Progenitor cell of endocrine pancreas (in vitro differentiated cells): Measurements from ENCODE around the gene NPFFR1. TPM values are rescaled to one million over a fixed set of nuclear protein-coding genes. Genes with fewer than 3 reads are reported as not detected.

Experiments
- DNase-seq: peaks from one replicate; pipeline ENCODE4 v3.0.0; 2021; ENCODE audit warnings: low spot score; ENCODE audit not compliant: unreplicated experiment
- H3K27ac Mint-ChIP-seq: 2 replicates; pipeline ENCODE4 v1.8.0; 2021; ENCODE audit warnings: mild to moderate bottlenecking, moderate library complexity, mixed read lengths
- H3K27me3 Mint-ChIP-seq: 2 replicates; pipeline ENCODE4 v1.8.0; 2021; ENCODE audit warnings: mixed read lengths
- H3K36me3 Mint-ChIP-seq: 2 replicates; pipeline ENCODE4 v1.8.0; 2022; ENCODE audit warnings: mixed read lengths; ENCODE audit not compliant: insufficient read depth
- H3K4me1 Mint-ChIP-seq: 2 replicates; pipeline ENCODE4 v1.8.0; 2021; ENCODE audit warnings: low read depth, mixed read lengths
- H3K4me3 Mint-ChIP-seq: 2 replicates; pipeline ENCODE4 v1.8.0; 2021; ENCODE audit warnings: low read depth, mild to moderate bottlenecking, moderate library complexity, mixed read lengths
- H3K9me3 Mint-ChIP-seq: 2 replicates; pipeline ENCODE4 v1.8.0; 2021; ENCODE audit warnings: low read depth, mixed read lengths
- CTCF ChIP-seq: fragments of 200-600 bp; sonication (generic); IDR thresholded peaks from one replicate; pipeline ENCODE4 v1.5.0; 2021; ENCODE audit warnings: antibody characterized with exemption, mild to moderate bottlenecking; ENCODE audit not compliant: unreplicated experiment
- total RNA-seq: library from RNA; stranded (reverse); gene quantifications from 2 replicates; pipeline ENCODE4 v1.2.1, GENCODE V29; 2021

The NPFFR1 gene
- total RNA-seq, 1 donor from 2014 or later = not detected

GRCh38 chr10:70308121-70309060 lies 24.6 kb upstream of the NPFFR1 start:
- Mint-ChIP-seq H3K4me1 (peaks cover 6% of the 10 kb centered on the region), H3K9me3 (no peaks in the 10 kb centered on the region), H3K27ac (no peak overlapping the region), H3K36me3 (no peaks in the 10 kb centered on the region), H3K4me3 (no peak overlapping the region), H3K27me3 (no peaks in the 10 kb centered on the region)
- no peak for TF ChIP-seq CTCF
- no peak for DNase-seq

GRCh38 chr10:70306886-70307520 lies 23.2 kb upstream of the NPFFR1 start:
- no peak for TF ChIP-seq CTCF
- peaks cover 5% of the 10 kb centered on the region for H3K4me1 Mint-ChIP-seq

GRCh38 chr10:70306181-70306705 lies 22.4 kb upstream of the NPFFR1 start:
- Mint-ChIP-seq H3K27ac (no peak overlapping the region), H3K36me3 (no peaks in the 10 kb centered on the region), H3K9me3 (no peaks in the 10 kb centered on the region), H3K27me3 (no peaks in the 10 kb centered on the region), H3K4me3 (no peak overlapping the region), H3K4me1 (no peaks in the 10 kb centered on the region)
- TF ChIP-seq CTCF = no peak
- no peak for DNase-seq

More at GRCh38 chr10:70306886-70307520, 23.2 kb upstream of the NPFFR1 start:
- Mint-ChIP-seq H3K9me3 (no peaks in the 10 kb centered on the region), H3K4me3 (no peak overlapping the region), H3K27ac (no peak overlapping the region), H3K36me3 (no peaks in the 10 kb centered on the region), H3K27me3 (no peaks in the 10 kb centered on the region)
- no peak for DNase-seq

GRCh38 chr10:70303730-70304129 lies 19.9 kb upstream of the NPFFR1 start:
- no peaks in the 10 kb centered on the region for H3K27me3 Mint-ChIP-seq
- TF ChIP-seq CTCF = no peak
- no peaks in the 10 kb centered on the region for H3K4me1 Mint-ChIP-seq
- H3K9me3 Mint-ChIP-seq = no peaks in the 10 kb centered on the region
- no peaks in the 10 kb centered on the region for H3K36me3 Mint-ChIP-seq
- H3K27ac Mint-ChIP-seq = no peak overlapping the region
- no peak overlapping the region for H3K4me3 Mint-ChIP-seq
- DNase-seq = no peak

- H3K27ac Mint-ChIP-seq = no peak overlapping the region
- H3K36me3 Mint-ChIP-seq = no peaks in the 10 kb centered on the region
- DNase-seq = no peak
- no peaks in the 10 kb centered on the region for H3K9me3 Mint-ChIP-seq
- H3K4me1 Mint-ChIP-seq = no peaks in the 10 kb centered on the region
- no peaks in the 10 kb centered on the region for H3K27me3 Mint-ChIP-seq
- no peak overlapping the region for H3K4me3 Mint-ChIP-seq
- TF ChIP-seq CTCF = no peak
Measured at GRCh38 chr10:70302292-70302691, 18.5 kb upstream of the NPFFR1 start.
